NCI-H146 treated with DMSO at 0.1 percent for 48 hours (cell line): ENCODE measurements around the gene HJURP.

Source experiments
- DNase-seq: peaks from one replicate; lab custom pipeline; 2025; ENCODE audit not compliant: unreplicated experiment; lab: John Stamatoyannopoulos, UW

The HJURP gene

DNA sequence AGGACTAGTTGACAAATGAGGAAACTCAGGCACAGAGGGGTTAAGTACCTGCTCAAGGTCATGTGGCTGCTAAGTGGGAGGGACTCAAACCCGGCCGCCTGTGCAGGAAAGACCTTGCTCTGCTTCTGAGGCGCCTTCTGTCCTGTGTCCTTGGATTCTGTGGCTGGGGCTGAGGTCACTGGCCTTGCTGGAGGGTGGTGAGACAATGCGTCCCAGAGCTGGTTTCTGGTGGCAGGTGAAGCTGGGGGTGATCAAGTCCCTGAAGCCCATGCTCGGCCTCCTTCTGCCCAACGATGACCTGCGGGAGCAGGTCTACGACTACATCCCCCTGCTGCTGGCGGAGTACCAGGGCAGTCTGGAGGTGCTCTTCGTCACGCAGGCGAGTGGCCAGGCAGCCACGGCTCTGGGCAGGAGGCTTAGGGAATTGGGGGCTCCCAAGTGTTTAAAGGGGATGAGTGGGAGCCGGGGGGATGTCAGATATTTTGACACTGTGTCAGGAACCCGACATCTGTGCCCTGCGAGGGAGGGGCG, 60.1 kb downstream of the HJURP start:
- DNase-seq = no peak

DNA sequence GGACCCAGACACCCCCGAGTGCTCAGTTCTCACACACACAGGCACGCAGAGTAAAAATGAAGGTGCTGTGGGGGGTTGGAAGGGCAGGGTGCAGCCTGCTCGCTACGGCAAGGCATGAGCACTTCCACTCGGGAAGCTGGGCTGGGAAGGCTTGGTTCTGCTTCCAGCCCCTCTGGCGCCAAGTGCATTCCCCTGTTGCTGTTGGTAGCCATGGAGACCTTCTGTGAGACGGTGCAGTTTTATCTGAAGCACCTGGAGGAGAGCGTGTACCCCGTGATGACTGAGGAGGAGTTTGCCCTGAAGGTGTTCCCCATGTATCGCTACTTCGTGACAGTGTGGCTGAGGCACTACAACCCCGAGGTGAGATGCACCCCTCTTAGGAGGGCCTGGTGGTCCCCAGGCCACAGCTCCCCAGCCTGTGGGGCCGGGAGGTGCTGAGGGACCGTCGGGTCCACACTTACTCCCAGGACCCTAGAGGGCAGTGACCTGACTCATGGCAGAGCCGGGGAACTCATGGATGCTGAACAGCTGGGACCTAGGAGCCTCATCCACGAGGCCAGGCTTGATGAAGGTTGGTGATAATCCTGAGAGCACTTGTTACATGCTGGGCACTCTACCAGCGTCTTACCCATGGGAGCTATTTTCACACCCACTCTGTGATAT, 60.7 kb downstream of the HJURP start:
- DNase-seq = no peak

DNA sequence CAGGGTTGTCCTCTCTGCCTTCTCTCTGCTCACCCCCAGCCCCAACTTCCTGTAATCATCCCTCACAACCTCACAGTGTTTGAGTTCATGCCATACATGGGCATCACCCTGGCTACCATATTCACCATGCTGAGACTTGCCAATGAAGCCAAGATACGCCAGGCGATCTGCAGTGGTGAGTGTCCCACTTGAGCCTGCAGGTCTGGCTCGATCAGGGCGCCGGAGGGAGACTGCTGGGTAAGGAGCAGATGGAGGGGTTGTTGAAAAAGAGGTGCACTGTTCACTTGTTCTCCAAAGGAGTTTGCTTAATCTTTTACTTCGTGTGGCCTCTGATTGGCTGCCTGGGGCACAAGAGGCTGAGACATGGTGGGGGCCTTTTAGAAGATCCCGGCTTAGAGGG, 61.6 kb downstream of the HJURP start:
- DNase-seq = no peak

DNA sequence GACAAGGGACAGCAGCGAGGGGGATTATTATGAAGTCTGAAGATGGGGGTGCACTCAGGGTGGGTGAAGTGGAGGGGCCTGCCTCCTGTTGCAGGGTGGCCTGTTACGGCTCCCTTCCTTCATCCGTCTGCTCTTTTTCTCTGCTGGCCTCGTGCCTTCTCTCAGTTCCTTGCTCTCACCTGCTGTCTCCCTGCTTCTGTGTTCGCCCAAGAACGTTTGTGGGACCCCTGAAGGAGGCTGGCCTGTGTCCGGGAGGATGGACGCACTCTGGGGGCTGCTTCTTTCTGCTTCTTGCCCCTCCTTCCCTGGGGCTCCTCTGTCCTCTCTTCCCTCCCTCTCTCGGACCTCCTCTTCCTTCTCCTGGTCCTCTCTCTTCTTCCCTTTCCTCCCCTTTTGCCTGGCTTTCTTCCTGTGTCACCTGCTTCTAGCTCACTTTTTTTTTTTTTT, 62.4 kb downstream of the HJURP start:
- no peak for DNase-seq

DNA sequence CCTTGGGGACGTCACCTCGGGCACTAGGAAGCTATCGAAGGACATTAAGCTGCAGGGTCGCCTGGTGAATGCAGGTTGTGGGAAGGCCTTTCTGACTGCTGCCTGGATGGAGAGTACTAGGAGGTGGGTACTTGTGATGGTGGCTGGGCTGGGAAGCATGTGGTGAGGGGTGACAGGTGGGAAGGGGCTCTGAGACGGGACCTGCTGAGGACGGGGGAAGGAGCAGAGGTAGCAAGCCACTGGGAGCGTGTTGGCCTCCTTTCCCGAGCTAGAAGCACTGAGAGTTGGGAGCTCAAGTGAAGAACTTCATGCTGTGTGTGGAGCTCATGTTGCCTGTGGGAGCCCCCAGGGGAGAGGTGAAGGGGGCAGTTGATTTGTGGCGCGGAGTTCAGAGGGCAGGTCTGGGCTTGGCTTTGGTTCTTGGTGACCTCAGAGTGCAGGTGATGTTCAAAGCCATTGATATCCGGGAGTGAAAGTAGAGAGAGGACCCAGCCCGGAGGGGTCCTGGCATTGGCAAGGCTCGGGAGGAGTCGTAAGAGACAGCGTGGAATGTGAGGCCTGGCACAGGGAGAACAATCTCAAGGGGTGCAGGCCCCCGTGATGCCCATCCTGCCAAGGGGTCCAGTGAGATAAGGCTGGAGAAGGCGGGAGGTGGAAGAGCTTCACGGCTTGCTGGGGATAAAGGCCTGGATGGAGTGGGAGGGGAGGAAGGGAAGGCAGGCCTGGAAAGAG, 63.0 kb downstream of the HJURP start:
- no peak for DNase-seq

DNA sequence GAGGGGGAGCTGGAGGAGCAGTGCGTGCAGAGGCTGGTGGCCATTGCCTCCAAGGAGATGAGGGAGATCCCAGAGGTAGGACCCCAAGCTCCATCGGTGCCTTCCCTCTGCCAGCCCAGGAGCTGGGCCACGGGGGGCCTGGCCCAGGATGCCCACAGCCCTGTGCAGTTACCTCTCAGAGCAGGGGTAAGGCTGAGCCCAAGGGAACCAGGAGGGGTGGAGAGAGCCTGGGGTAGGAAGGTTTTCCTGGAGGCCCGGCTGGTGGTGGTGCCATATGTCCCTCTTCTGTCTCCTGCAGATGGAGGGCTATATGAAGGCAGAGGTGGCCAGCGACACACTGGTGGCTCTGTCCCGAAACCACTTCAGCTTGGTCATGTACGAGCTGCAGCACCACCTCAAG, 64.8 kb downstream of the HJURP start:
- DNase-seq = no peak
